ENCODE results near the gene GTF2I. TPM values are rescaled to one million over a fixed set of nuclear protein-coding genes. Genes with fewer than 3 reads are reported as not detected.

GTF2I gene
- total RNA-seq, 4 donors from 2014 or later = 139 to 194 (median 168) TPM

Other genes with a start within 250 kb of the GTF2I start
- gene GTF2IRD1, start 203.8 kb upstream of the GTF2I start, total RNA-seq = 10 to 100 TPM; 14.6 to 35.7 (median 17.1) TPM
- 1 to 10 TPM; 2.0 to 4.5 (median 3.5) TPM for gene NCF1, start 116.3 kb downstream of the GTF2I start, total RNA-seq
- gene GTF2IRD2, start 193.9 kb downstream of the GTF2I start, total RNA-seq = 10 to 100 TPM; 15.6 to 35.3 (median 31.5) TPM